Natural killer cell treated with Interleukin-12 subunit alpha and Interleukin-12 subunit beta and Interleukin-15 and Interleukin-18, amount 100 ng/mL, for 72 hours (primary cell): ENCODE measurements around the gene GNG7. TPM values are rescaled to one million over a fixed set of nuclear protein-coding genes. Genes with fewer than 3 reads are reported as not detected.

ENCODE experiments used
- ATAC-seq, 2 donors: fragments of 150-1000 bp; cut with Tn5 transposase in 1 of 2; sonication (Bioruptor Pico), chemical (Tn5 transposase) in 1 of 2; 2 replicates each; pipeline ENCODE4 v1.10.0; 2021
- DNase-seq: peaks from one replicate; pipeline ENCODE4 v3.0.0; 2022; ENCODE audit warnings: low spot score
- H3K27ac Mint-ChIP-seq, 2 donors: 1 replicate in 1 of 2; 2 replicates in 1 of 2; pipeline ENCODE4 v1.8.0; 2022; ENCODE audit warnings: mixed read lengths in 2 of 2, mild to moderate bottlenecking in 1 of 2, moderate library complexity in 1 of 2
- H3K27me3 Mint-ChIP-seq, 2 donors: 1 replicate in 1 of 2; 2 replicates in 1 of 2; pipeline ENCODE4 v1.8.0; 2022; ENCODE audit warnings: mixed read lengths in 2 of 2
- H3K36me3 Mint-ChIP-seq: one replicate; pipeline ENCODE4 v1.8.0; 2022; ENCODE audit warnings: mixed read lengths
- H3K4me1 Mint-ChIP-seq, 2 donors: 1 replicate in 1 of 2; 2 replicates in 1 of 2; pipeline ENCODE4 v1.8.0; 2022; ENCODE audit warnings: low read depth in 2 of 2, mixed read lengths in 2 of 2, mild to moderate bottlenecking in 1 of 2
- H3K4me3 Mint-ChIP-seq: one replicate; pipeline ENCODE4 v1.8.0; 2022; ENCODE audit warnings: mixed read lengths
- H3K9me3 Mint-ChIP-seq: 2 replicates; pipeline ENCODE4 v1.8.0; 2022; ENCODE audit warnings: mixed read lengths
- total RNA-seq, 2 donors: library from RNA; stranded (reverse); gene quantifications; one replicate each; pipeline ENCODE4 v1.2.3, GENCODE V29; 2022

GNG7 gene
- total RNA-seq, 2 donors from 2014 or later, result 0.26 to 0.59 TPM

DNA sequence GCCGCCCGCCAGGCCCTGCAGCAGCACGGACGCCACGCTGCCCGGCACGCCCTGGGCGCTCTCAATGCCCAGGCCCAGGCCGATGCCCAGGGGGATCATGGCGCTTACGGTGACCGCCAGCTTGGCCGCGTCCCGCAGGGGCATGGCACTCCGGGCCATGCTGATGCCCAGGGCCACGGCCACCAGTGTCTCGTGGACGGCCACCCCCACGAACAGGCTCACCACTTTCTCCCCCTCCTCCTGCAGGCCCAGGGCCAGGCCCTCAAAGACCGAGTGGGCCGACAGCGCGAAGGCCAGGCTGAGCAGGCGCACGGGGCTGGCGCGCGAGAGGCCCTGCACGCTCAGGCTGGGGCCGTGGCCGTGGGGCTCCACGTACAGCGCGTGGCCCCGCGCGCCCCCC lies 30.4 kb upstream of the GNG7 start:
- Mint-ChIP-seq H3K27me3 (no peaks in the 10 kb centered on the region), H3K4me1 (peaks cover 0 to 12% of the 10 kb centered on the region in 2 donors), H3K9me3 (no peaks in the 10 kb centered on the region), H3K36me3 (no peaks in the 10 kb centered on the region), H3K4me3 (no peak overlapping the region), H3K27ac (no peak overlapping the region)
- ATAC-seq, result no peak
- DNase-seq, result peak; percentile 35

GRCh38 chr19:2732157-2732725 lies 29.7 kb upstream of the GNG7 start:
- ATAC-seq, result no peak
- Mint-ChIP-seq H3K36me3 (no peaks in the 10 kb centered on the region), H3K27ac (no peak overlapping the region), H3K27me3 (no peaks in the 10 kb centered on the region), H3K4me1 (peaks cover 0 to 12% of the 10 kb centered on the region in 2 donors), H3K4me3 (no peak overlapping the region), H3K9me3 (no peaks in the 10 kb centered on the region)
- peak; percentile 40 for DNase-seq

- Mint-ChIP-seq H3K27me3 (peaks cover 0 to 2% of the 10 kb centered on the region in 2 donors), H3K4me1 (peaks cover 0 to 8% of the 10 kb centered on the region in 2 donors), H3K27ac (no peak overlapping the region), H3K4me3 (no peak overlapping the region), H3K9me3 (no peaks in the 10 kb centered on the region), H3K36me3 (no peaks in the 10 kb centered on the region)
- DNase-seq (peak; percentile 56), ATAC-seq (no peak)
Observed at GRCh38 chr19:2731181-2731995, 28.9 kb upstream of the GNG7 start.

DNA sequence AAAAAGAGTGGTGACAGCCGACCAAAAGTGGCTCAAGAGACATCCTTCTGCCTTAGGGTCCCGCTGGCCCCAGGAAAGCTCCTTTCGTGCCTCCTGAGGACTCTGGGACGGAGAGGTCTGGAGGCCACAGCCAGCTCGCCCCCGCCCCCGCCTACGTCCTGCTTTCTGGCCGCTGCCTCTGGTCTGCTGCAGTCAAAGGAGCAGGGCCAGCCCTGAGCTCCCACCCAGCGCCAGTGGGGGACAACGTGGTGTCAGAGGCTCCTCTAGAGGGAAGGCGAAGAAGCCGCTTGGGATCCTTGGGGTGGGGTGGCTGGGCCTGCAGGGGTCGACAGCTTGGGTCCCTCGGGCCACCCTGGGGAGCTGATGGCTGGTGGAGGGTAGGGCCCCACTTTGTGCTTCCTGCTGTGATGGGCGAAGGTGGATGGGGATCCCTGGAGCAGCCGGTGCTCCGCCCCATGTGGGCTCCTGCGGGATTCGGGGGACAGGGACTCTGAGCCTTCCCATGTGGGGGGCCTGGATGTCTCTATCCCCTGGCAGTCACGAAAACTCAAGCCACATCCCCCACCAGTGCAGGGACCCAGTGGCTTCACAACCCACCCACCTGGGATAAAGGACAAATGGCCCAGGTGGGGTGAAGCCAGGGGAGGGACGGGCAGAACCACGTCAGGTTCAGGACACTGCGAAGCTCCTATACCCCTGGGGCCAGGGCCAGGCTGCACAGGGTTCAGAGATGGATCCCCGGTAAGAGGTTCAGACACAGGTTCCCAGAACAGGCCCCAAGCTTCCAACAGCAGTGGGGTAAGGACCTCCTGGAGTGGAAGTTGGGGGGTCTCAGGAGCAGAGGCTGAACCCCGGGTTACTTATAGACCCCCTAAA lies 27.7 kb upstream of the GNG7 start:
- H3K36me3 Mint-ChIP-seq, result no peaks in the 10 kb centered on the region
- H3K4me1 Mint-ChIP-seq, result peaks cover 0 to 8% of the 10 kb centered on the region in 2 donors
- H3K27ac Mint-ChIP-seq, result no peak overlapping the region
- no peak overlapping the region for H3K4me3 Mint-ChIP-seq
- ATAC-seq (no peak), DNase-seq (peak; percentile 60)
- H3K27me3 Mint-ChIP-seq, result peaks cover 0 to 2% of the 10 kb centered on the region in 2 donors
- H3K9me3 Mint-ChIP-seq, result no peaks in the 10 kb centered on the region

GRCh38 chr19:2728783-2729387 lies 26.4 kb upstream of the GNG7 start:
- DNase-seq (peak; percentile 42), ATAC-seq (no peak)
- H3K4me1 Mint-ChIP-seq, result peaks cover 0 to 3% of the 10 kb centered on the region in 2 donors
- H3K27me3 Mint-ChIP-seq, result peaks cover 6 to 8% of the 10 kb centered on the region in 2 donors
- H3K4me3 Mint-ChIP-seq, result no peak overlapping the region
- no peak overlapping the region for H3K27ac Mint-ChIP-seq
- H3K36me3 Mint-ChIP-seq, result no peaks in the 10 kb centered on the region
- no peaks in the 10 kb centered on the region for H3K9me3 Mint-ChIP-seq

DNA sequence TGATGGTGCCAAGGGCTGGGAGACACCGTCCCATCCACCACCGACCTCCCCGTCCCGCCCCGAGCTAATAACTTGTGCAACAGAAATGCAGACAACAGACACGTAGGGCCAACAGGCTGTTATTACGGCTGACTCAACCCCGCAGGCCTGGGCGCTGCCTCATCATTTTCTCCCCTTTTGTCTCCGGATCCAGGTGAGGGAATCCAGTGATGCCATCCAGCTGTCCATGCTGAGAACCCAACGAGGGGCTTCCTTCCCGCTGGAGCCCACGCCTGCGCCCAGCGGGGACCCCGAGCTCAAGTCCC lies 25.1 kb upstream of the GNG7 start:
- H3K9me3 Mint-ChIP-seq, result no peaks in the 10 kb centered on the region

GRCh38 chr19:2726904-2727639 lies 24.6 kb upstream of the GNG7 start:
- H3K27me3 Mint-ChIP-seq, result peaks cover 8 to 9% of the 10 kb centered on the region in 2 donors
- ATAC-seq (no peak), DNase-seq (peak; percentile 44)
- H3K36me3 Mint-ChIP-seq, result no peaks in the 10 kb centered on the region
- no peak overlapping the region for H3K4me3 Mint-ChIP-seq
- no peak overlapping the region for H3K27ac Mint-ChIP-seq
- peaks cover 0 to 3% of the 10 kb centered on the region in 2 donors for H3K4me1 Mint-ChIP-seq
- no peaks in the 10 kb centered on the region for H3K9me3 Mint-ChIP-seq

More for the DNA sequence above, 25.1 kb upstream of the GNG7 start:
- H3K27me3 Mint-ChIP-seq, result peaks cover 7 to 8% of the 10 kb centered on the region in 2 donors
- no peak overlapping the region for H3K27ac Mint-ChIP-seq
- no peak for ATAC-seq
- H3K36me3 Mint-ChIP-seq, result no peaks in the 10 kb centered on the region
- peaks cover 0 to 3% of the 10 kb centered on the region in 2 donors for H3K4me1 Mint-ChIP-seq
- no peak overlapping the region for H3K4me3 Mint-ChIP-seq
- DNase-seq, result no peak

DNA sequence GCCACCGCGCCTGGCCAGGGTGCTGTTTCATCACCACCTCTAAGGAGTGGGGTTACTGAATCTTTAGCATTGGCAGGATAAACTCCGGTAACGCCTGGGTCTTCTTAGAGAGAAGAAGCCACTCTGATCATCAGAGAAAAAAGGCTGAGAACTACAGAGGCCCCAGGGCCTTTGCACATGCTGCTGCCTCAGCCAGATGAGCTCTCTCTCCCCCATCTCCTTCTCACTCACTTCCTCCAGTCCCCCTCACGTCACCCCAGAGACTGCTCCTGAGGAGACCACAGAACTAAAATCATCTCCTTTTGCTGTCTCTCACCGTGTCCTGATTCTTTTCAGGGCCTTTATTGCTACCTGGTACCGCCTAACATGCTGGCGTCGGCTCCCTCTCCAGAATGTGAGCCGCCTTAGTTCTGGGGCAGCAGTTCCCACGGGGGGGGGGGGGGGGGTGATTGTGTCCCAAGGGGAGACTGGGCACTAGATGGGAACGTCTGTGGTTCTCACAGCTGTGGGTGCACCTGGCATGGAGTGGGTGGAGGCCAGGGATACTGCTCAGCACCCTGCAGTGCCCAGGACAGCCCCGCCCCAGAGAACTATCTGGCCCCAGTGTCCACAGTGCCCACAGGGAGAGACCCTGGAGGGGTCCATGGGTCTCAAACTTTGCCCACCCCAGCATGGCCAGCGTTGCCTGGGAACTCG lies 23.8 kb upstream of the GNG7 start:
- Mint-ChIP-seq H3K4me1 (peaks cover 0 to 3% of the 10 kb centered on the region in 2 donors), H3K36me3 (no peaks in the 10 kb centered on the region), H3K27ac (no peak overlapping the region), H3K9me3 (no peaks in the 10 kb centered on the region), H3K27me3 (peaks cover 8 to 11% of the 10 kb centered on the region in 2 donors), H3K4me3 (no peak overlapping the region)
- DNase-seq, result peak; percentile 13
- no peak for ATAC-seq

DNA sequence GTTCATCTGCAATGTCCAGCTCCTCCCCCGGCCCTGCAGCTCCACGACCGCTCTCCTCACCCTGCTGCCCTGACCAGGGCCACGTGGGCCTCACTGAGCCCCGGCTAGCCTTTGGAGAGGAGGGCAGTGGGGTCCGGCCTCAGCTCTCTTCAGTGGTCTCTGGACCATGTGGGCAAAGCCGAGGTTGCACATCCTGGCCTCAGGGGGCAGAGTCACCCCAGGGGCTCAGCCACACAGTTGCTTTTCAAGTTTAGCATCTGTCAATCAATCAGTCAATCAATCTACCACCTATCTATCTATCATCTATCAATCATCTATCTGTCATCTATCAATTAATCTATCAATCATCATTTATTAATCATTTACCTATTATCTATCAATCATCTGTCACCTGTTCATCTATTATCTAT lies 21.7 kb upstream of the GNG7 start:
- Mint-ChIP-seq H3K27me3 (peaks cover 13 to 15% of the 10 kb centered on the region in 2 donors), H3K4me3 (no peak overlapping the region), H3K27ac (no peak overlapping the region), H3K4me1 (peaks cover 0 to 3% of the 10 kb centered on the region in 2 donors), H3K36me3 (no peaks in the 10 kb centered on the region), H3K9me3 (no peaks in the 10 kb centered on the region)
- ATAC-seq (no peak), DNase-seq (peak; percentile 47)

- no peaks in the 10 kb centered on the region for H3K9me3 Mint-ChIP-seq
Observed at GRCh38 chr19:2723747-2724146, 21.3 kb upstream of the GNG7 start.

DNA sequence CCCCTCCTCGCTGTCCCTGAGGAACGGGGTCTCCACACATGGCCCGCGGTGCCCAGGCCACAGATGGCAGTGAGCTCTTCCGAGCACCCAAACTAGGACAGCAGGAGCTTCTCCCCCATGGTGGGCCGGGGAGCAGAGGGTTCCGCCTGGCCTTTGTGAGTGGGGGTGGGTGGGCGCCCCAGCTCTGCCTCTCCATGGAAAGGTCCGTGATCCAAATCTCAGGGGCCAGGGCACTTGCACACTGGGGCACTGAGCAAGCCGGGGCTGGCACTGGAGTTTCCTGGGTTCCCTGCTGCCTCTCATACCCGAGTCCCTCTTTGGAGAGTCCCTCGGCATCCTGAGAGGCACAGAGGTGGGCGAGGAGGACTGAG lies 20.8 kb upstream of the GNG7 start:
- peaks cover 0 to 3% of the 10 kb centered on the region in 2 donors for H3K4me1 Mint-ChIP-seq
- no peak for DNase-seq
- no peak overlapping the region for H3K4me3 Mint-ChIP-seq
- H3K36me3 Mint-ChIP-seq, result no peaks in the 10 kb centered on the region
- peaks cover 13 to 15% of the 10 kb centered on the region in 2 donors for H3K27me3 Mint-ChIP-seq
- no peaks in the 10 kb centered on the region for H3K9me3 Mint-ChIP-seq
- H3K27ac Mint-ChIP-seq, result no peak overlapping the region
- ATAC-seq, result no peak

More at GRCh38 chr19:2723747-2724146, 21.3 kb upstream of the GNG7 start:
- ATAC-seq, result no peak
- Mint-ChIP-seq H3K27ac (no peak overlapping the region), H3K4me3 (no peak overlapping the region), H3K27me3 (peaks cover 13 to 15% of the 10 kb centered on the region in 2 donors), H3K4me1 (peaks cover 0 to 3% of the 10 kb centered on the region in 2 donors), H3K36me3 (no peaks in the 10 kb centered on the region)
- no peak for DNase-seq

DNA sequence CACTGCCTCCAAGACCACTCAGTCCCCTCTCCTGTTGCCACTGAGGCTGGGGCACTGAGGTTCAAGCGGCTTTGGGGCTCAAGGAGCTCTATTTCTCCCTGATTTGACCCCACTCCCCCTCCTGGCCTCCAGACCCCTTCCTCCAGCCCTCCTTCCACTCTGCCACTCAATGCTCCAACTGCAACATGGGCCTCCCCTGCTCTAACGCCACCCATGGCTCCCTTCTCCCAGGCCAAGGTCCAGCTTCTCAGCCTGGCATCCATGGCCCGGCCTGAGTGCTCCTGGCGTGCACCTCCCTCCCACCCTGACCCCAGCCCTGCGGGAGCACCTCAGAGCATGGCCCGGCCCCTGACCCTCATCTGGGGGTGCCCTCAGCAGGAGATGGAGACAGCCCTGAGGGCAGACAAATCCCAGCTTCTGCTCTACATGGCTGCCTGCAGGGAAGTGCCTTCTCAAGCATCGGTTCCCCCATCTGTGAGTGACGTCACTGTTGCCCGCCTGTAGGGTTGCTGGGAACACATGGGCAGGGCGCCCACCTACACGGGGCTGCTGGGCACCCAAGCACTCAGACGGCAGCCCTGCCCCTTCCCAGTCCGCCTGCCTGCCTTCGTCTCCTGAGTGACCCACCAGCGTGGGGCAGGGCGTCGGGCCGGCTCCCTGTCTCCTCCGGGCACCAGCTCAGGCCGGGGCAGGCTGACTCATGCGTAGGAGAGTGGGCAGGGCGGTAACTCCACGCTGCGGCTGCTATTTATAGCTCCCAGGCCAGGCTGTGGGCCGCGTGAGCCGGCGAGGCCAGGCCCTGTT lies 20.2 kb upstream of the GNG7 start:
- no peak overlapping the region for H3K27ac Mint-ChIP-seq
- DNase-seq (peak; percentile 58), ATAC-seq (peak in 1 of 2 donors; percentile 4)
- H3K27me3 Mint-ChIP-seq, result peaks cover 13 to 17% of the 10 kb centered on the region in 2 donors
- H3K4me1 Mint-ChIP-seq, result peaks cover 0 to 3% of the 10 kb centered on the region in 2 donors
- no peaks in the 10 kb centered on the region for H3K36me3 Mint-ChIP-seq
- H3K9me3 Mint-ChIP-seq, result no peaks in the 10 kb centered on the region
- H3K4me3 Mint-ChIP-seq, result no peak overlapping the region
